GM19324 (cell line): ENCODE data around the gene TMOD4.
"Not testable (repeated sequence)": the region's sequence is repeated elsewhere in the genome, so short reads cannot be mapped to it uniquely, and the experiment has no call there.

ENCODE experiments used
- ATAC-seq: cut with Tn5 transposase; IDR thresholded peaks from one replicate; pipeline ENCODE4 v1.9.1; 2021; ENCODE audit warnings: mild to moderate bottlenecking, moderate library complexity; ENCODE audit not compliant: unreplicated experiment, low FRiP score

TMOD4 gene

DNA sequence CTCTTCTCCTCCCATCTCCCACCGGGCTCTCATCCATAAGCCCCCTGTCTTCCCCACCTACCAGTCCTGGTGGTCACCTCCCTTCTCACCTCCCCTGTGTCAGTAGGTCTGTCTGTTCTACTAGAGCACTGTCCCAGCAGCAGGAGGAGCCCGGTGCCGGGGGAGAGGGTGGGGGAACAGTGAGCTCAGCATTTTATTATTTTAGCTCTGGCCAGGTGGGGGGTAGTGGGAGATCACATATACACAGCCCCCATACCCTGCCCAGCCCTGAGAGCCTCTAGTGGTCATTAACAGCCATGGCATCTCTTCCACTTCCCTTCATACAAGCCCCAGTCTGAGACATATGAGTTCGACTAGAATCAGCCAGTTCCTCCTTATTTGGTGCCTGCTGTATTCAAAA is at the start of gene TMOD4:
TSS of gene TMOD4 (minus strand) at position 119 of the 400 bp plus-strand sequence. CDS start 1,106 bp downstream, outside the sequence.
- no peak for ATAC-seq

DNA sequence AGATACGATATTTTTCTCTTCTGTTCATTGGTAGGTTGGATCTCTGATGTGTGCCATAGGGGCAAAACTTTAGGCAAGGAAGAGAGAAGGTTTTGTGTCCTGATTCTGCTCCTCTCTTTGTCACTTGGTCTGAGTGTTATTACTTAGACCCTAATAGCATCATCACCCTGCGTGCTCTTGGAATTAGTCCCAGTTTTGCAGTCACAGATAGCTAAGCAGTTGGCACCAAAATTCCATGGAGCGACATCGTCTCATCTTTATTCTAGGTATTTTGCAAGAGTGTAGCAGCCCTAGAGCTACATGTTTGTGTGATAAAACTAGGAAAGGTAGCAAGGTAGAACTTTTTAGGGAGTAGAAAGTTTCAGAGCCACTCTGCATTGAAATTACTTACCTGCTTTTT is 46.3 kb upstream of the TMOD4 start:
- no peak for ATAC-seq

DNA sequence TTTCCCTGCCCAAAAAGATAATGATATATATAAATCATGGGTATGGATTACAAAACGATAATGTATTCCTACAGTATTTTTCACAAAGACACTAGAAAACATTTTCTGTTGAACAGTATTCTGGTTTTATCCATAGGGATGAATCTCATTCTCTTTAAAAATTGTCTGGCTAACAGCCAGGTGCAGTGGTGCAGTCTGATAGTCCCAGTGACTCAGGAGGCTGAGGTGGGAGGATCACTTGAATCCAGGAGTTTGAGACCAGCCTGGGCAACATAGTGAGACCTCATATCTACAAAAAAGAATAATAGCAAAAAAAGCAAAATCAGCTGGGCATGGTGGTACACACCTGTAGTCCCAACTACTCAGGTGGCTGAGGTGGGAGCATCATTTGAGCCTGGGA is 45.8 kb upstream of the TMOD4 start:
- ATAC-seq: no peak

DNA sequence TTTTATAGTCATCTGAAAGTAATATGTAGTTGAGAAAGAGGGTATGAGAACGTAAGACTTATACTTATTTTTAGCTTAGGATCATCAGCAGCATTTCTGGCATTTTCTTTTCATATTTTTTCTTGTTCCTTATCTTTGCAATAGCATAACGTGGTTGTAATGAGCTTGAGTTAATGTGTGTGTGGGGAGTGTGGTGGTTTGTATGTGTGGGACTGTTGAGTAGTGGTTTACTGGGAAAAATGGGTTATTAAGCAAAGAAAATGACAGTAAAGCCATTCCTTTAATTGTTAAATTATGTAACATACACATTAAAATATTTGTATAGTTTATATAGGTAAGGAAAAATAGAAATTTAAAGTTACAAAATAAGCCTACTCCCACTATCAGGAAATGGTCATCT is 37.8 kb upstream of the TMOD4 start:
- no peak for ATAC-seq

DNA sequence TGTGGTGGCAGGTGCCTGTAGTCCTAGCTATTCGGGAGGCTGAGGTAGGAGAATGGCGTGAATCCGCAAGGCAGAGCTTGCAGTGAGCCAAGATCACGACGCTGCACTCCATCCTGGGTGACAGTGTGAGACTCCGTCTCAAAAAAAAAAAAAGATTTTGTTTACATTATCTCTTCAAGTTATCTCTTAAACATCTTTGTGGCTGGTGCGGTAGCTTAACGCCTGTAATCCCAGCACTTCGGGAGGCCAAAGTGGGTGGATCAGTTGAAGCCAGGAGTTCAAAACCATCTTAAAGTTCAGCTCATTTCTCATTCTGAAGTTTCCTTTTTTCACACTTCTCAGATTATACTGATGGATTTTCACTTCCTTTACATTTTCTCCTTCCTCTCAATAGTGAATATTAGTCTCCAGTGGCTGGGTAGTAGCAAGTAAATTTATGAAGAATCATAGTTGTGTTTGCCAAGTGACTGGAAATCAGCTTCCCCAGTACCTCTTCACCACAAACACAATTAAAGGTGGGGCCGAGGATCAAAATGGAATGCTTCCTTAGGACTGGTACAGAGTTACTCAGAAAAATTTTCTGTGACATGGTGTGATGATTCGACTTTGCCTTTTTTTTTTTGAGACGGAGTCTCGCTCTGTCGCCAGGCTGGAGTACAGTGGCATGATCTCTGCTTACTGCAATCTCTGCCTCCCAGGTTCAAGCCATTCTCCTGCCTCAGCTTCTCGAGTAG is 36.4 kb upstream of the TMOD4 start:
- ATAC-seq: no peak

DNA sequence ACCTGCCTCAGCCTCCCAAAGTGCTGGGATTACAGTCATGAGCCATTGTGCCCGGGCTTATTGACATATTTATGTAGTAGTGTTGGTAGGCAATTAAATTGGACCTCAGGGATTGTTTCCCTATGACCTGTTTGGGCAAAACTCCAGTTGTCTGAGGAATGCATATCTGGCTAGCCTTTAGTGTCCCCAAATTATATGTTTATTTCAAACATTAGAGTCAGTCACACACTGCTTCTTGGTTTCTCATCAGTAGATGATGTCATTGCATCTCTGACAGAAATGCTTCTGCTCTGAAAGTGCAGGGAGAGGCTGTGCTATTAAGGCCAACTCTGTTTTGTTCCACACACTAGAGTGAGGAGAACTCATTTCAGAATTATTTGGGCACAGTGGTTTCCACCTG is 35.0 kb upstream of the TMOD4 start:
- ATAC-seq: no peak

DNA sequence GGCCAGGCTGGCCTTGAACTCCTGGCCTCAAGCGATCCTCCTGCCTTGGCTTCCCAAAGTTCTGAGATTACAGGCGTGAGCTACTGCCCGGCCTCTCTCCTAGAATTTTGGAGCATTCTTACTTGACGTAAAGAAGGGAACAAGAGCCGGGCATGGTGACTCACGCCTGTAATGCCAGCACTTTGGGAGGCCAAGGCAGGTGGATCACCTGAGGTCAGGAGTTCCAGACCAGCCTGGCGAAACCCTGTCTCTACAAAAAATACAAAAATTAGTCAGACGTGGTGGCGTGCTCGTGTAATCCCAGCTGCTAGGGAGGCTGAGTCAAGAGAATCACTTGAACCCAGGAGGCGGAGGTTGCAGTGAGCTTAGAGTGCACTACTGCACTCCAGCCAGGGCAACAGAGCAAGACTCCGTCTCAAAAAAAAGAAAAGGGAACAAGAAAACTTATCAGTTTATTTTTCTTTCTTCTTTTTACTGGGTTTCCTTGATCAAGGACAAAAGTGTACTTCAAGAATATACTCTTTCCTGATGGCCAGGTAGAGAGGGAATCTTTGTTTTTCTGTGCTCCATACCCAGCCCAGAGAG is 29.7 kb upstream of the TMOD4 start:
- ATAC-seq: not testable (repeated sequence)

DNA sequence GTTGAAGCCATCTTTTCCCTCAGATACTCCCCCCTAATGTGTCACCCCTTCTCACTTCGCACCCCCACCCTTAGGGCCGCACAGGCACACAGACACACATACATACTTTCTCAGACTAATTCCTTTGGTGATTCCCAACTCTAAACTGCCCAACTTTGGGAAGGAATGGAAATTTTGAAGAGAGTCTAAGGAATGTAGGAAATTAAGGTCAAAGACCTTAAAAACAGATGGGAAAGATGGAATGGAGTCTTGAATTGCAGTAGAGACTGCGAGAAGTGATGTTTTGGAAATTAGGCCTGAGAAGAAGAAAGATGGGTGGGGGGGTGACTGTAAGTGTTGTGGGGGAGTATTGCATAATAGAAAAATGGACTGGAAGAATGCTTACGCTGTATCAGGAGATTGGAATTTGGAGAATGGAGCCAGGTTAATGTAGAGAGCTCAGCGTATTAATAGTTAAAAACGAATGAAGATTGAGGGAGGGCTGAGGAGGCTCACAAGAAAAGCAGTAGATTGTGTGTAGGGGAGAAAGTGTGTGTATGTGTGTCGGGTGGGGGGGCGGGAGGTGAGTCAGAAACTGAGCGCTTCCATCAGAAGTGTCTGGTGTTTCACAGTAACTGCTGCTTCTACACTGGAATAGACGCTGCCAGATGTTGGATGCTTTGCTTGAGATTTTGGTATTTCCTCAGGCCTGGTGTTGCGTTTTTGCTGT is 24.2 kb upstream of the TMOD4 start:
- no peak for ATAC-seq

DNA sequence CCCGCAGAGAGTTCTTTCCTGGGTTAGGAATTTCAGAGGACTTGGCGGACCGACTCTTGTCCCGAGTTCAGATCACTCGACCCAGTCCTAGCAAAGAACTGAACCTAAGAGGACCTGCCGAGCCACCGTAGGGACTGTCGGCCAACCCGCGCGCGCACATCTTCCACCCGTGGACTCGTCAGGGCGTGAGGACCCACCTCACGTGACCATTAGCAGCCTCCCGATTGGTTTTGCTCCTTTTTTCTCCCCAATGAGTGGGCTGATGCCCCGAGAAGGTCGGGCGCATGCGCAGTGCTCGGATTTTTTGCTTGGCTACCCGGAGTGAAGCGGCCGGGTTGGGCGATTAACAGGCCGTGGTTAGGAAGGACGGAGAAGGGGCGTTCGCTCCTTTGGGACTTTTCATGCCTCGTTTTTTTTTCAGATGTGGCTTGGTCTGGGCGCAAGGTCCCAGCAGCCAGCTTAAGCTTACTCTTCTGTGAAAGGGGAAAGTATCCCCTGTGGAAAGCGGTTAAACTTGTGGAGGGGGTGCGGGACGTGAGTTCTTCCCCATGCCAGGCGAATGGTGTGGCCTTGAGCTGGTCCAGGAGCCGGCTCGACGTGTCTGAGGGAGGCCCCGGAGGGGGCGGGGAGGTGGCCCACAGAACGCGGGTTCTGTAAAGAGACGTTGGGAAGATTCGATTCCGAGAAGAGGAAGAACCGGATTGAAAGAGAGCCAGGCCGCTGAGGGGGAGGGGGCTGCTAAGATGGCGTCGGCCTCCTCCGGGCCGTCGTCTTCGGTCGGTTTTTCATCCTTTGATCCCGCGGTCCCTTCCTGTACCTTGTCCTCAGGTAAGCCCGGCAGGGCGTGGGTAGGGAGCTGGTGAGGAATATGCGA is 22.7 kb upstream of the TMOD4 start, which contains the start of gene PIP5K1A:
TSS of gene PIP5K1A (plus strand) at position 299 of the 874 bp plus-strand sequence. CDS start at position 744, 445 bp downstream.
- peak; percentile 89 for ATAC-seq

DNA sequence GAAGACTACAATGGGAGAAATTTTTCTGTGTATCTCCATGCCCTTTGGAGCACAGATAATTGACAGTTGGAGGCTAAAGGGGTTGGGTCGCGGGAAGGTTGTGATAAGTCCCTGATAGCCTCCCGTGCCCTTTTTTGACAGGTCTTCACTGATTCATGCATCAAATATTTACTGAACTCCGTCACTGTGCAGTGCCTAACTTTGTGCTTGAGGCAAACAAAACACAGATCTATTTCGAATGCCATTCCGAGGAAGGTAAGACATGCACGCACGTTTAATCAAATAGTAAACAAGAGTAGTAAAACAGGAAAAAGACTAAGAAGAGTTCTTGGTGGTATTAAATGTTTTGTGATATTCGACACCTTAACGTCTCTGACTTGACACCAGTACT is 22.1 kb upstream of the TMOD4 start:
- no peak for ATAC-seq

DNA sequence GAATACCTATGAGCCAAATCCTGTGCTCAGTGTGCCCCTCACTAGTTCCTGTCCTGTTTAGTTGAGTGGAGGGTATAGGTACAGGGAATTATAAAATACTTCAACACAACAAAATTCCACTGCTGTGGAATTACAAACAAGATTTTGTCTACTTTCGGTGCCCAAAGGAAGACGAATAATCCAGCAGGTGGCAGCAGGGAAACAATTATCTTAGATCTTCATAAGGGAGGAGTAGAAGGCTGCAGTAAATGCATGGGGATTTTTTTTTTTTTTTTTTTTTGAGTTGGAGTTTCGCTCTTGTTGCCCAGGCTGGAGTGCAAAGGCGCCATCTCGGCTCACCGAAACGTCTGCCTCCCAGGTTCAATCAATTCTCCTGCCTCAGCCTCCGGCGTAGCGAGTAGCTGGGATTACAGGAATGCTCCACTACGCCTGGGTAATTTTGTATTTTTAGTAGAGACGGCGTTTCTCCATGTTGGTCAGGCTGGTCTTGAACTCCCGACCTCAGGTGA is 20.6 kb upstream of the TMOD4 start:
- ATAC-seq: no peak

DNA sequence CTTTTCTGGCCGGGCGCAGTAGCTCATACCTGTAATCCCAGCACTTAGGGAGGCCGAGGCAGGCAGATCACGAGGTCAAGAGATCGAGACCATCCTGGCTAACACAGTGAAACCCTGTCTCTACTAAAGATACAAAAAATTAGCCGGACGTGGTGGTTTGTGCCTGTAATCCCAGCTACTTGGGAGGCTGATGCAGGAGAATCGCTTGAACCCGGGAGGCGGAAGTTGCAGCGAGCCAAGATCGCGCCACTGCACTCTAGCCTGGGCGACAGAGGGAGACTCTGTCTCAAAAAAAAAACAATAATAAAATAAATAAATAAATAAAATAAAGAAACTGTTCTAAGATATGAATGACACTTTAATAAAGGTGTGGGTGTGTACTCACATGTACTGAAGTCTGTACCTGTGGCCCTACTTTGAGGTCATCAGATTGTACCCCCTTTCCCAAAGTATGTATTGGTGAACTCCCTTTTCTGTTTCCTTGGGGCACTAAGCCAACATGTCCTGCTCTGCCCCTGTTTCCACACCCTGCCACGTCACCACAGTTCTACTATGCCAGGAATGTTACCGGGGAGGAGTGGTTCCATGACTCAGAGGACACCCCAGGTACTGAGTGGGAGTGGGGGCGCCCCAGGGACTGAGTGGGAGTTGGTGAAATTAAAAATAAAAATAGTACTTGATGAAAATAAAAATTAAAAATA is 19.3 kb upstream of the TMOD4 start:
- not testable (repeated sequence) for ATAC-seq

DNA sequence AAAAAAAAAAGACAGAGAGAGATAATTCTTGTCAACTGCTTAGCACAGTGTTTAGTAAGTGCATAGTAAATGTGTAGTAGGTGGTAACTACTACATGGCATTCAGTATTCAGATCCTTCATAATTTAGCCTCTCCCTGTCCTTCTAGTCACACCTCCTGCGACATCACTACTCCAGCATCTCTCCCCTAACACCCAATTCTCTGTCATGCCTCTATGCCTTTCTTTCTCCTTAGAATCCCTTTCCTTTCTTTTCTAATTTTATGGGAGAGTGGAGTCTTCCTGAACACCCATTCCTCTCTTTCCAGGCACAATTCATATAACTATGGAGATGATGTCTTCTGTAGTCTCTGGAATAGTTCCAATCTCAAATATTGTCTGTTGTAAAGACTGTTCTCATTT is 18.1 kb upstream of the TMOD4 start:
- ATAC-seq: no peak

DNA sequence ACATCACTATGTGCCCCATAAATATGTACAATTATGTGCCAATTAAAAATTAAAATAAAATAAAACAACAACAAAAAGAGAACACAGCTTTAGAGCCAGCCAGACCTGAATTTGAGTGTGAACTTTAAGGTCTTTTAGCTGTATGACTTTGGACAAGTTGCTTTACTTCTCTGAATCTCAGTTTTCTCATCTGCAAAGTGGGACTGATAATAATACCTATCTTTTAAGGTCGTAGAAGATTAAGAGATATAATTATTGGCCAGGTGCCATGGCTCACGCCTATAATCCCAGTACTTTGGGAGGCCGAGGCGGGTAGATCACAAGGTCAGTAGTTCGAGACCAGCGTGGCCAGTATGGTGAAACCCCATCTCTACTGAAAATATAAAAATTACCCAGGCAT is 17.5 kb upstream of the TMOD4 start:
- no peak for ATAC-seq

DNA sequence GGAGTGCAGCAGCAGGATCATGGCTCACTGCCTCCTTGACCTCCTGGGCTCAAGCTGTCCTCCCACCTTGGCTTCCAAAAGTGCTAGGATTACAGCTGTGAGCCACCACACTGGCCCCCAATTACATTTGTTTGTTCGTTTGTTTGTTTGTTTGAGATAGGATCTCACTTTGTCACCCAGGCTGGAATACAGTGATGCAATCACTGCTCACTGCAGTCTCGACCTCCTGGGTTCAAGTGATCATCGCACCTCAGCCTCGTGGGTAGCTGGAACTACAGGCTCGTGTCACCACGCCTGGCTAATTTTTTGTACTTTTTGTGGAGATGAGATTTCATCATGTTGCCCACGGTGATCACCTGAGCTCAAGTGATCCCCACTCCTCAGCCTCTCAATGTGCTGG is 16.3 kb upstream of the TMOD4 start:
- ATAC-seq: no peak

DNA sequence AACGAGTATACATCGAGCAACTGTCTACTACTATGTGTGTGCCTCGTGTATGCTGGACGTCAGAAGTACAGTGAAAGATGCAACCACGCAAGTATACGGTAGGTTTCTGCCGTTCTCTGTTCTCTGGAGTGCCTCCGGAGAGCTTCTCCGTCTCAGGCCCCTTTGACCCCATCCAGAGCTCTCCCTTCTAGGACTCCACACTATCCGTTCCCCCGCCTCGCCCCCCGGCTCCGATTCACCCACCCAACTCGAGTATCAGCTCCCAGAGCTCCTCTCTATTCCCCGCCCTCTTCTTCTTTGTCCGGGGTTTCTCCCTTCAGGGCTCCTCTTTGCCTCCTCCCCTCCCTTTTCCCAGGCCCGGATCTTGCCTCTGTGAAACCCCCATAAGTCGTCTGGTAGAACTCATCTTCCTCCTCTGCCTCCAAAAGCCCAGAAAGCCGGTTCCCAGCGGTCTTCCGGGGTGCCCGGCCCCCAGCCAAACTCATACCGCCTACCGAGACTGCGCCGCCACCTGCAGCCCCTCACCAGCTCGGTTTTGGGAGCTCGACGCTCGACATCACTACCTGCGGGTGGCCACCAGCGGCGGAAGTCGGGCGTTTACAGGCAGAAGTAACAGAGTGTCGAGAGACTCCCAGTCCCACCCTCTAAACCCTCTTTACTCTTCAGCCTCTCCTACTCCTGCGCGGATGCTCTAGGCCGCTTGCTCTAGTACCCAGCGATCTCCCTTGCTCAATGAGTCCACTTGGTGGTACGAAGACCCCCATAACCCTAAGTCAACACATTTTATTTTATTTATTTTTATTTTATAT is 14.1 kb upstream of the TMOD4 start, which contains the start of gene VPS72:
TSS of gene VPS72 (minus strand) at position 561 of the 809 bp plus-strand sequence. CDS start at position 485, 76 bp downstream.
- peak; percentile 78 for ATAC-seq

DNA sequence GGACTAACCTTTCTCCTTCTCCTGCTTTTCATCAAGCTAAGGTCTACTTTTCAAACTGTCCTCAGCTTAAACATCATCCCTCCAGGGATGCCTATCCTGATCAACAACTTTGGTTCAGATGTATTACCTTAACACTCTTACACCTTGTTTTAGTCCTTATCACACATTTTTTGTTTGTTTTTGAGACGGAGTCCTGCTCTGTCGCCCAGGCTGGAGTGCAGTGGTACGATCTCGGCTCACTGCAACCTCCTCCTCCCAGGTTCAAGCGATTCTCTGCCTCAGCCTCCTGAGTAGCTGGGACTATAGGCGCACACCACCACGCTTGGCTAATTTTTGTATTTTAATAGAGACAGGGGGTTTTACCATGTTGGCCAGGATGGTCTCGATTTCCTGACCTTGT is 12.9 kb upstream of the TMOD4 start:
- not testable (repeated sequence) for ATAC-seq

DNA sequence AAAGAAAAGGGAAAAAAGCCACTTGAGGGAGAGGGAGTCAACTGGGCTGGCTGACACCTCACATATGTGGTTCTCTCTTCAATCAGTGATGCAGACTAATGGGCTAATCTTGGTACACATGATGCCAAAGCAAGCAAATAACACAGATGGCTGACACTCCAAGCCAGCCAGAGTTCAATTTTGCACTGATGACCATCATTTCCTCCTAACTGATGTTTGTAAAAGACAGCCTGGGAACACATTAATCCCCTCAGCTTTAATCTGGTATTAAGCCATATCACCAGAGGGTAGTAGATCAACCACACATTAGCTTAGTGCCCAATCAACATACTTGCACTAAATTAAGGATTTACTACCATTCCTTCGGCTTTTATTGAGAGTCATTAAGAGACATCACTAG is 11.4 kb upstream of the TMOD4 start:
- no peak for ATAC-seq

DNA sequence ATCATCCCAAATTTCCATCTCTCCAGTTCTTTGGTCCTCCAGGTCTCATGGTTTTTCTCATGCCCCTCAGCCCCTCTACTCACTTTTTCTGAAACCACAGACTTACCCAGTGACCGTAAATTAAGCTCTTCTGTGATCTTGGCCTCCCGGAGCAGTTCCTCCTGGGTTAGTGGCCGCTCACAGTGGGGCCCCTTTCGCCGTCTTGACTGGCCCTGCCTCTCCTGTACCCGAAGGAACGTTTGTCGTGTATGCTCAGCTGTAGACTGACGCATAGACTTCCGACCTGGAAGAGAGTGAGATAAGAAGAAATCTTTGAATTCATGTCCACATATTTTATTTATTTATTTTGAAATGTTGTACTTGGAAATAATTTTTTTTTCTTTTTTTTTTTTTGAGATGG is 8.4 kb upstream of the TMOD4 start:
- no peak for ATAC-seq
